A549 (cell line): ENCODE results near the gene MYO1E. TPM values are rescaled to one million over a fixed set of nuclear protein-coding genes. Genes with fewer than 3 reads are reported as not detected.

Experiments
- ATAC-seq, 2 experiments: fragments of 200-7000 bp in 1 of 2; fragments of >200 bp in 1 of 2; cut with Nextera tagmentation in 1 of 2; cut with Tn5 transposase in 1 of 2; 3 replicates each; pipeline versions ENCODE4 v1.8.0 to v1.9.1; 2018 to 2020; ENCODE audit warnings: mild to moderate bottlenecking in 1 of 2, moderate library complexity in 1 of 2
- CTCF ChIA-PET: fragments of 300-600 bp; sonication (Branson Sonifier 250); formaldehyde crosslinking; extraction: SDS; loops from one replicate; lab custom pipeline; 2021; ENCODE audit warnings: antibody characterized with exemption, inconsistent platforms; lab: Yijun Ruan, JAX
- POLR2A ChIA-PET: fragments of 350-600 bp; formaldehyde crosslinking; extraction: SDS; loops from one replicate; lab custom pipeline; 2021; ENCODE audit warnings: antibody characterized with exemption, inconsistent platforms; lab: Yijun Ruan, JAX
- DNase-seq, 2 experiments: peaks; one replicate each; pipeline versions ENCODE4 v3.0.0 to v3.0.0-alpha.2; 2011 to 2016; ENCODE audit warnings: low read depth in 1 of 2, low spot score in 1 of 2
- FAIRE-seq: peaks from 2 replicates; lab custom pipeline; 2011; peaks lifted over from hg19 to GRCh38; lab: Jason Lieb, UNC
- H3K27ac ChIP-seq, 2 experiments: fragments of >200 bp; sonication (Bioruptor Twin); formaldehyde crosslinking; 3 replicates each; pipeline ENCODE4 v1.5.1; 2016 to 2017
- H3K4me1 ChIP-seq: fragments of >200 bp; sonication (Bioruptor Twin); formaldehyde crosslinking; 3 replicates; pipeline ENCODE4 v1.6.1; 2016
- H3K4me2 ChIP-seq: fragments of >200 bp; sonication (Bioruptor Twin); formaldehyde crosslinking; 3 replicates; pipeline ENCODE4 v1.6.1; 2016
- H3K4me3 ChIP-seq: fragments of >200 bp; sonication (Bioruptor Twin); formaldehyde crosslinking; 3 replicates; pipeline ENCODE4 v1.5.1; 2016
- H3K9me3 ChIP-seq: fragments of >200 bp; sonication (Bioruptor Twin); formaldehyde crosslinking; 3 replicates; pipeline ENCODE4 v1.6.1; 2016
- CBX2 ChIP-seq: fragments of 200-600 bp; sonication (generic); IDR thresholded peaks from 2 replicates; pipeline ENCODE4 v1.6.1; 2016; ENCODE audit warnings: low read depth, mild to moderate bottlenecking, borderline replicate concordance
- CEBPB ChIP-seq, 2 experiments: fragments of >200 bp in 1 of 2; sonication (Bioruptor Twin) in 1 of 2; formaldehyde crosslinking in 1 of 2; IDR thresholded peaks; 2 replicates each; pipeline ENCODE4 v1.6.1; 2012 to 2016
- CHD4 ChIP-seq: fragments of 200-600 bp; sonication (generic); IDR thresholded peaks from 2 replicates; pipeline ENCODE4 v1.6.1; 2016; ENCODE audit warnings: antibody characterized with exemption, mild to moderate bottlenecking, borderline replicate concordance
- EHMT2 ChIP-seq: fragments of 200-600 bp; sonication (generic); IDR thresholded peaks from 2 replicates; pipeline ENCODE4 v1.6.1; 2016; ENCODE audit warnings: antibody characterized with exemption, low read depth, mild to moderate bottlenecking, moderate library complexity
- ESRRA ChIP-seq: fragments of 150-350 bp; IDR thresholded peaks from 2 replicates; pipeline ENCODE4 v1.6.1; 2014; ENCODE audit warnings: mild to moderate bottlenecking, low read length, borderline replicate concordance
- FOSL2 ChIP-seq, 2 experiments: fragments of 450-650 bp in 1 of 2; fragments of >200 bp in 1 of 2; sonication (Bioruptor Twin) in 1 of 2; formaldehyde crosslinking; IDR thresholded peaks; 2 replicates each; pipeline versions ENCODE4 v1.5.0 to v1.6.1; 2016 to 2020; ENCODE audit warnings: mild to moderate bottlenecking in 1 of 2, moderate library complexity in 1 of 2
- FOXS1 ChIP-seq: fragments of 250-450 bp; sonication (Bioruptor Pico); IDR thresholded peaks from 2 replicates; pipeline ENCODE4 v1.5.0; 2020; ENCODE audit warnings: mild to moderate bottlenecking, moderate library complexity
- HOXA7 ChIP-seq: fragments of 250-450 bp; sonication (Bioruptor Pico); IDR thresholded peaks from 2 replicates; pipeline ENCODE4 v1.5.0; 2020; ENCODE audit warnings: mild to moderate bottlenecking, moderate library complexity
- HOXB5 ChIP-seq: fragments of 250-450 bp; sonication (Bioruptor Pico); IDR thresholded peaks from 2 replicates; pipeline ENCODE4 v1.5.0; 2020; ENCODE audit warnings: mild to moderate bottlenecking, moderate library complexity
- JUN ChIP-seq, 2 experiments: fragments of >200 bp; sonication (Bioruptor Twin); formaldehyde crosslinking; IDR thresholded peaks; 2 replicates in 1 of 2; 3 replicates in 1 of 2; pipeline ENCODE4 v1.6.1; 2016 to 2017
- JUNB ChIP-seq: fragments of >200 bp; sonication (Bioruptor Twin); formaldehyde crosslinking; IDR thresholded peaks from 2 replicates; pipeline ENCODE4 v1.6.1; 2016
- MAX ChIP-seq: IDR thresholded peaks from 2 replicates; pipeline ENCODE4 v1.6.1; 2012
- NPAS2 ChIP-seq: fragments of 250-450 bp; sonication (Bioruptor Pico); IDR thresholded peaks from 2 replicates; pipeline ENCODE4 v1.8.0; 2022; ENCODE audit warnings: mild to moderate bottlenecking, moderate library complexity, borderline replicate concordance
- NR3C1 ChIP-seq: fragments of >200 bp; sonication (Bioruptor Twin); formaldehyde crosslinking; IDR thresholded peaks from 3 replicates; pipeline ENCODE4 v1.6.1; 2017
- PBX3 ChIP-seq: IDR thresholded peaks from 2 replicates; pipeline ENCODE4 v1.6.1; 2012
- POLR2A ChIP-seq: IDR thresholded peaks from 2 replicates; pipeline ENCODE4 v1.6.1; 2012; ENCODE audit warnings: mild to moderate bottlenecking, low read length
- POLR2AphosphoS2 ChIP-seq: conservative IDR thresholded peaks from 2 replicates; pipeline ENCODE4 v1.6.1; 2012; ENCODE audit warnings: low read length, improper control_type of control experiment, inconsistent platforms
- SMC3 ChIP-seq: fragments of >200 bp; sonication (Bioruptor Twin); formaldehyde crosslinking; IDR thresholded peaks from 3 replicates; pipeline ENCODE4 v1.6.1; 2018; ENCODE audit warnings: inconsistent platforms
- TFCP2L1 ChIP-seq: fragments of 250-450 bp; sonication (Bioruptor Pico); IDR thresholded peaks from 2 replicates; pipeline ENCODE4 v1.5.0; 2021; ENCODE audit warnings: mild to moderate bottlenecking
- ZC3H11A ChIP-seq: fragments of 450-650 bp; IDR thresholded peaks from 2 replicates; pipeline ENCODE4 v1.6.1; 2014; ENCODE audit warnings: antibody characterized with exemption, mild to moderate bottlenecking
- ZFP36 ChIP-seq: fragments of 450-650 bp; IDR thresholded peaks from 2 replicates; pipeline ENCODE4 v1.6.1; 2014; ENCODE audit warnings: borderline replicate concordance; ENCODE audit not compliant: partially characterized antibody
- WGBS: methylation state at CpG from one replicate; pipeline ENCODE4 v1.1.6; 2017; ENCODE audit errors: missing lambda C conversion rate; 5-methylcytosine and 5-hydroxymethylcytosine counted together
- polyA plus RNA-seq, 4 experiments: library from polyadenylated mRNA; depleted of rRNA in 3 of 4; stranded (reverse); fragments of >200 nt; fragmentation: RNase III in 1 of 4; extraction: RNeasy Plus Mini Kit Qiagen cat#74134 plus additional on column Dnase treatment in 1 of 4; gene quantifications; 2 replicates in 3 of 4; 3 replicates in 1 of 4; pipeline ENCODE4 v1.2.3, GENCODE V29; 2011 to 2017

The MYO1E gene
- polyA plus RNA-seq, 2 of the 4 experiments (the other 2 are of a cell fraction) = 202 to 497 TPM

GRCh38 chr15:59355730-59356129 is 16.9 kb downstream of the MYO1E start:
- H3K9me3 ChIP-seq = no peaks in the 10 kb centered on the region
- H3K4me1 ChIP-seq = peaks cover 65% of the 10 kb centered on the region
- POLR2A ChIA-PET = no interaction called here
- ATAC-seq = 0 out of 6 replicates have a peak, but pooled peaks of 1 of the 2 experiments have one; percentile 6
- no peak overlapping the region; a peak in 1 of 6 replicates for H3K27ac ChIP-seq
- 86% methylated on average over 7 of the region's 7 CpGs for WGBS
- no peak for FAIRE-seq
- no peak overlapping the region for H3K4me3 ChIP-seq
- TF ChIP-seq ESRRA (no peak), HOXB5 (no peak), JUNB (no peak), FOXS1 (CRISPR knock-in tag) (no peak), HOXA7 (CRISPR knock-in tag) (no peak), TFCP2L1 (no peak), FOSL2 (IDR thresholded peaks at IDR 0.05) (no peak), FOSL2 (CRISPR knock-in tag; IDR thresholded peaks at IDR 0.05) (no peak), MAX (no peak), CBX2 (no peak), POLR2AphosphoS2 (no peak), PBX3 (no peak), NR3C1 (no peak), POLR2A (no peak), ZFP36 (no peak)
- no peak overlapping the region for H3K4me2 ChIP-seq
- DNase-seq = no peak
- CTCF ChIA-PET = interaction anchor here (1.2 to 1.6 kb wide), 4 partner anchors 9 to 23 kb away, joined by 3 read pairs; no protein-coding TSS in a partner anchor

- DNase-seq = no peak
- peaks cover 72% of the 10 kb centered on the region for H3K4me1 ChIP-seq
Measured at GRCh38 chr15:59354417-59355031, 18.1 kb downstream of the MYO1E start.

GRCh38 chr15:59353994-59354416 is 18.7 kb downstream of the MYO1E start:
- Histone ChIP-seq H3K27ac (no peak overlapping the region), H3K4me1 (peaks cover 77% of the 10 kb centered on the region), H3K4me2 (no peak overlapping the region), H3K9me3 (no peaks in the 10 kb centered on the region), H3K4me3 (no peak overlapping the region)
- DNase-seq (no peak), FAIRE-seq (no peak), ATAC-seq (no peak)
- 85% methylated on average over 6 of the region's 6 CpGs for WGBS
- ChIA-PET POLR2A (interaction anchor here (1.4 kb wide), 1 partner anchor 19 kb away, joined by 4 read pairs; the partner anchor contains the start of gene MYO1E), CTCF (interaction anchor here (1.3 kb wide), 1 partner anchor 14 kb away, joined by 4 read pairs; no protein-coding TSS in a partner anchor)
- TF ChIP-seq JUN (IDR thresholded peaks at IDR 0.05) (no peak), CEBPB (IDR thresholded peaks at IDR 0.05) (no peak), HOXA7 (CRISPR knock-in tag) (no peak), SMC3 (no peak), CHD4 (no peak), ZC3H11A (no peak), POLR2A (no peak), HOXB5 (no peak), NPAS2 (no peak), TFCP2L1 (no peak)
- TF ChIP-seq, all 56 proteins: peak for 0

More at GRCh38 chr15:59354417-59355031, 18.1 kb downstream of the MYO1E start:
- no peak for ATAC-seq
- Histone ChIP-seq H3K9me3 (no peaks in the 10 kb centered on the region), H3K4me3 (no peak overlapping the region), H3K4me2 (no peak overlapping the region), H3K27ac (no peak overlapping the region)
- CTCF ChIA-PET = interaction anchor here (1.2 to 1.6 kb wide), 4 partner anchors 10 to 24 kb away, joined by 3 to 4 read pairs (median 3); no protein-coding TSS in a partner anchor
- 93% methylated on average over 8 of the region's 8 CpGs for WGBS
- TF ChIP-seq ESRRA (no peak), HOXA7 (CRISPR knock-in tag) (no peak), EHMT2 (0 out of 2 replicates have a peak, but pooled peaks have one; percentile 24)
- POLR2A ChIA-PET = interaction anchor here (1.4 kb wide), 1 partner anchor 18 kb away, joined by 4 read pairs; the partner anchor contains the start of gene MYO1E
- FAIRE-seq = no peak
